Measurements from ENCODE around the gene ZNRF1. TPM values are rescaled to one million over a fixed set of nuclear protein-coding genes. Genes with fewer than 3 reads are reported as not detected.

The ZNRF1 gene
- total and polyA plus RNA-seq, 2 of the 8 experiments (the other 6 are each of a cell fraction or from before 2014, with no cell fraction given) = 33.5 to 52.9 TPM

GRCh38 chr16:75111514-75111940, 112.7 kb downstream of the ZNRF1 start:
- CTCF ChIA-PET (ENCODE audit: partially characterized antibody) = interaction anchor here (0.7 to 16.3 kb wide), 54 partner anchors 8 to 299 kb away, joined by 3 to 171 read pairs (median 5); partner anchors contain the start of genes WDR59 and ZNRF1
- Histone ChIP-seq H3K4me1 (replicated peaks in 1 of 4; ENCODE audit: control insufficient read depth in 3 of 4, insufficient read depth in 4 of 4, low read length in 3 of 4) (peaks cover 9 to 52% (median 40%) of the 10 kb centered on the region in 4 experiments), H3K23ac (ENCODE audit: insufficient read length) (no peak overlapping the region), H4K20me1 (replicated peaks in 1 of 2; ENCODE audit: control insufficient read depth in 1 of 2, insufficient read depth in 2 of 2, low read length in 2 of 2) (peaks cover 2 to 3% of the 10 kb centered on the region in 2 experiments), H3K27me3 (replicated peaks in 1 of 4; ENCODE audit: control insufficient read depth in 3 of 4, extremely low read depth in 1 of 4, insufficient read depth in 3 of 4, low read length in 3 of 4) (no peaks in the 10 kb centered on the region), H3K27ac (ENCODE audit: low read depth, low read length) (no peak overlapping the region), H4K8ac (ENCODE audit: extremely low read depth, insufficient read depth, low read length) (no peak overlapping the region), H3K56ac (replicated peaks; ENCODE audit: insufficient read length, low read depth, low read length) (no peak overlapping the region), H3K23me2 (ENCODE audit: low read depth, low read length) (no peaks in the 10 kb centered on the region), H2BK12ac (ENCODE audit: low read depth, low read length) (0 out of 2 replicates have a peak overlapping the region, but pooled peaks have one; percentile 27), H2BK15ac (ENCODE audit: low read length) (no peak overlapping the region; the same call in 1 of the 2 replicates), H4K91ac (replicated peaks; ENCODE audit: insufficient read length, low read length) (no peak overlapping the region), H3K14ac (ENCODE audit: insufficient read length) (no peak overlapping the region), H3K18ac (ENCODE audit: extremely low read depth, low read length) (peak overlapping the region; percentile 48), H3K9ac (replicated peaks in 1 of 4; ENCODE audit: extremely low read depth in 1 of 4, low read depth in 3 of 4, low read length in 3 of 4) (no peak overlapping the region), H2AK5ac (ENCODE audit: low read depth, low read length) (no peak overlapping the region), H3K4me3 (ENCODE audit: extremely low read depth in 1 of 4, insufficient read depth in 2 of 4, low read depth in 3 of 4, low read length in 4 of 4) (no peak overlapping the region), H3K79me1 (ENCODE audit: low read depth, low read length) (peaks cover 3% of the 10 kb centered on the region; the same call in 1 of the 2 replicates), H2BK120ac (replicated peaks; ENCODE audit: low read depth, low read length) (no peak overlapping the region), H4K5ac (ENCODE audit: insufficient read length, low read depth, low read length) (no peak overlapping the region), H2AFZ (ENCODE audit: low read length) (no peak overlapping the region), H2BK5ac (ENCODE audit: low read depth, low read length) (0 out of 2 replicates have a peak overlapping the region, but pooled peaks have one; percentile 66), H3K9me3 (ENCODE audit: insufficient read depth in 2 of 2, low read depth in 1 of 2, low read length in 1 of 2) (no peaks in the 10 kb centered on the region), H3K79me2 (ENCODE audit: control insufficient read depth in 1 of 2, insufficient read depth in 2 of 2, low read length in 2 of 2) (no peaks in the 10 kb centered on the region; a peak in 1 of 4 replicates), H2BK20ac (ENCODE audit: low read length) (no peak overlapping the region), H3K4me2 (ENCODE audit: insufficient read depth in 1 of 2, low read depth in 2 of 2, low read length in 2 of 2) (no peak overlapping the region), H3K36me3 (ENCODE audit: control insufficient read depth in 2 of 4, insufficient read depth in 4 of 4, low read length in 3 of 4) (peaks cover 0 to 16% (median 3%) of the 10 kb centered on the region in 4 experiments; a peak in 3 of 8 replicates), H3K4ac (replicated peaks; ENCODE audit: insufficient read length, low read depth, low read length) (no peak overlapping the region)
- TF ChIP-seq YY1 (IDR thresholded peaks at IDR 0.05; ENCODE audit: low read depth, low read length) = no peak
- TF ChIP-seq POLR2A (IDR thresholded peaks at IDR 0.05; ENCODE audit: control extremely low read depth in 1 of 2, low read depth in 2 of 2, low read length in 2 of 2) = 0 out of 3 replicates have a peak, but pooled peaks of 1 of the 2 experiments have one; percentile 15
- DNase-seq (ENCODE audit: low read depth in 1 of 2, low spot score in 2 of 2) (no peak), FAIRE-seq (no peak)
- POLR2A ChIA-PET (ENCODE audit: partially characterized antibody) = interaction anchor here (0.9 to 6.0 kb wide), 10 partner anchors 9 to 125 kb away, joined by 3 to 62 read pairs (median 5); partner anchors contain the start of gene ZNRF1
- 73% methylated on average over 7 of the region's 7 CpGs; no CpG with 5 or more reads in 1 of the 2 experiments for WGBS, 2 experiments (ENCODE audit: extremely low coverage in 1 of 2, insufficient coverage in 1 of 2, insufficient read length in 1 of 2, insufficient replicate concordance in 2 of 2, low coverage in 1 of 2, low lambda C conversion rate in 2 of 2, missing lambda C conversion rate in 1 of 2)

All from H1 (cell line).